ENCODE results near the gene SPAAR.
"Not testable (repeated sequence)": the region's sequence is repeated elsewhere in the genome, so short reads cannot be mapped to it uniquely, and the experiment has no call there.

Gene SPAAR

DNA sequence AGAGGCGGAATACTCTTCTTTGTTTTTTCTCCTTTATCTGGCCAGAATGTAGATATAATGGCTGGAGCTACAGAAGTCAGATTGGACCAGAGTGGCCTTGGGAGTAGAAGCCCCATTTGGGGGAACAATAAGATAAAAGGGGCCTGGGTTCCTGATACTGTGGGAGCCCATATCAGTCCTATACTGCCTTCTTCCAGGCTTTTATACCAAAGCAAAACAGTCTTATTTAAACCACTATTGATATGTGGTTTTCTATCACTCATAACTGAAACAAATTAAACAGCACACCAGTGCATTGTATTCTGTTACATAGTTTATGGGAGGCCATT, 14.3 kb downstream of the SPAAR start:
- H3K4me1 ChIP-seq (ENCODE audit: control insufficient read depth, insufficient read depth, low read length, unreplicated experiment) = peaks cover 25% of the 10 kb centered on the region
- no peaks in the 10 kb centered on the region for H3K79me2 ChIP-seq (ENCODE audit: control insufficient read depth, insufficient read depth, low read length, unreplicated experiment)
- peak overlapping the region; percentile 73; the same call in 1 of the 2 replicates for H3K4me3 ChIP-seq (ENCODE audit: low read depth, low read length)
- no peaks in the 10 kb centered on the region for H3K36me3 ChIP-seq (ENCODE audit: insufficient read depth, low read length)
- peak overlapping the region; percentile 100 for H3K27ac ChIP-seq (ENCODE audit: low read depth, low read length)
- no peaks in the 10 kb centered on the region for H3K27me3 ChIP-seq (ENCODE audit: insufficient read depth, low read length)
- peak overlapping the region; percentile 93 for H2AFZ ChIP-seq (ENCODE audit: low read length, unreplicated experiment)

DNA sequence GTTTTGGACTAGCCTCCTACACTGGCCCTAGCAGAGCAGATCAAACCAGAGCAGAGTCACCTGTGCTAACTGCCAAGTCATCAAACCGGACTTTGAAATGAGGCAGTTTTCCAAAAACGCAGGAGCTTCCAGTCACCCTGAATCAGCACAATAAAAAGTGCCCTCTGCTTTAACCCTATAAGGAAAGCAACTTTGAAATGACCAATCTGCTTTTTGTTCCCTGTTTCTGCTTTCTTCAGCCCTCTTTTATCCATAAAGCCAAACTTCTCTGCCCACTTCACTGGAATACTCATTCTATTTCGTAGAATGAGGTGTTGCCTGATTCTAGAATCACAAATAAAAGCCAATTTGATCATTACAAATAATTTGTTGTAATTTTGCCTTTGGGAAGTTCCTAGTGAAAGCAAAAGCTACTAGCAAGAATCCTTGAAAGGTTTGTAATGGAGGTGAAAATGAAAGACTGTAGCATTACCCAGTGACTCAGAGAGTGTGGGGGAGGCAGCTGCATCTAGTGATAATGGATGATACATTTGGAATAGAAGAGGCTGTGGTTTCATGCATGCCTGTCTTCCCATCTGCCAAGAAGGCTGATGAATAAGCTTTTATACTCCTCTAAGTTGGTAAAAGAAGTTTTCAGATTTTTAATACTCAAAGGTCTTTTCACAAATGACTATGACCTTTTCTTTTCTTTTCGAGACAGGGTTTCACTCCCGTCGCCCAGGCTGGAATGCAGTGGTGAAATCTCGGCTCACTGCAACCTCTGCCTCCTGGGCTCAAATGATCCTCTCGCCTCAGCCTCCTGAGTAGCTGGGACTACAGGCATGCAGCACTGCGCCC, 14.9 kb downstream of the SPAAR start:
- H3K27ac ChIP-seq (ENCODE audit: low read depth, low read length) = peak overlapping the region; percentile 100
- H3K4me3 ChIP-seq (ENCODE audit: low read depth, low read length) = peak overlapping the region; percentile 73
- no peaks in the 10 kb centered on the region for H3K36me3 ChIP-seq (ENCODE audit: insufficient read depth, low read length)
- H2AFZ ChIP-seq (ENCODE audit: low read length, unreplicated experiment) = peak overlapping the region; percentile 93
- peaks cover 31% of the 10 kb centered on the region for H3K4me1 ChIP-seq (ENCODE audit: control insufficient read depth, insufficient read depth, low read length, unreplicated experiment)
- H3K27me3 ChIP-seq (ENCODE audit: insufficient read depth, low read length) = no peaks in the 10 kb centered on the region
- H3K79me2 ChIP-seq (ENCODE audit: control insufficient read depth, insufficient read depth, low read length, unreplicated experiment) = no peaks in the 10 kb centered on the region

DNA sequence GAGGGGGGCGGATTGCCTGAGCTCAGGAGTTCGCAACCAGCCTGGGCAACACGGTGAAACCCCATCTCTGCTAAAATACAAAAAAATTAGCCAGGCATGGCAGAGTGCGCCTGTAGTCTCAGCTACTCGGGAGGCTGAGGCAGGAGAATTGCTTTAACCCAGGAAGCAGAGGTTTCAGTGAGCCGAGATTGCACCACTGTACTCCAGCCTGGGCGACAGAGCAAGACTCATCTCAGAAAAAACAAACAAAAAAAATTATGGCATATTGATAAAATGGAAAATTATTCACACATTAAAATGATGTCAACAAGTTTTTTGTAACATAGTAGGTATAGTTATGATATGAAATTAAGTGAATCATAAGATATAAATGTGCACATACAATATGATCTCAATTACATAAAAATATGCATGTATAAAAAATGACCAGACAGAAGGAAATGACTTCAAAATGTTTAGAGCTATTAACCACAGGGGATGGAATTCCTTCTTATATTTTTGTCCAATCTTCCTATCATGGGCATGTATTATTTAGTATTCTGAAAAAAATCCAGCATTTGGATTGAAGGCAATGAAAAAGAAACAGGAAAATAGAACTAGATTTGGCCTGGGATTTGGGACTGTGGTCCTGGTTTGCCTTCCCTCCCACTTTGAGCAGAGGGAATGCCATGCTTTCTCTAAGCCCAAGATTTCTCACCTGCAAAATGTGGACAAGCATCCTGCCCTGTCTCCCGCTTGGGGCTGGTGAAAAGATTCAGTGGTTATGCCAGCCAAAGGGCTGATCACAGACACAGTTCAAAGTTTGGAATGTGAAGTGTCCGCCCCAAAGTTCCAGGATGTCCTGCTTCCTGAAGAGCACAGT, 19.5 kb downstream of the SPAAR start:
- peak overlapping the region; percentile 40 for H2AFZ ChIP-seq (ENCODE audit: low read length, unreplicated experiment)
- peaks cover 33% of the 10 kb centered on the region for H3K4me1 ChIP-seq (ENCODE audit: control insufficient read depth, insufficient read depth, low read length, unreplicated experiment)
- no peak overlapping the region for H3K4me3 ChIP-seq (ENCODE audit: low read depth, low read length)
- no peaks in the 10 kb centered on the region for H3K79me2 ChIP-seq (ENCODE audit: control insufficient read depth, insufficient read depth, low read length, unreplicated experiment)
- H3K27me3 ChIP-seq (ENCODE audit: insufficient read depth, low read length) = no peaks in the 10 kb centered on the region
- peak overlapping the region; percentile 18; the same call in 1 of the 2 replicates for H3K27ac ChIP-seq (ENCODE audit: low read depth, low read length)
- no peaks in the 10 kb centered on the region for H3K36me3 ChIP-seq (ENCODE audit: insufficient read depth, low read length)

DNA sequence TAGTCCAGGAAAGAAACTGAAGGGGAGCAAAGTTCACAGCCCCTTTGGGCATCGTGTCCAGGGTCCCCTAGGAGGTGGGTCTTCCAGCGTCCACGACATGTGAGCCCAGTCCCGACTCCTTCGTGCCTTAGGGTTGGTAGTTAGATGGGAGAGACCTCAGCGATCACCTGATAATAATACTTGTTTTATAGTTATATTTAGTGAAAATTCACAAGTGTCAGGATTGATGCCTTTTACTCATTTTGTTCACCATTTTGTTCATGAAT, 20.1 kb downstream of the SPAAR start:
- H3K27me3 ChIP-seq (ENCODE audit: insufficient read depth, low read length) = no peaks in the 10 kb centered on the region
- peaks cover 32% of the 10 kb centered on the region for H3K4me1 ChIP-seq (ENCODE audit: control insufficient read depth, insufficient read depth, low read length, unreplicated experiment)
- no peaks in the 10 kb centered on the region for H3K79me2 ChIP-seq (ENCODE audit: control insufficient read depth, insufficient read depth, low read length, unreplicated experiment)
- no peaks in the 10 kb centered on the region for H3K36me3 ChIP-seq (ENCODE audit: insufficient read depth, low read length)
- no peak overlapping the region; the same call in 1 of the 2 replicates for H3K27ac ChIP-seq (ENCODE audit: low read depth, low read length)
- H2AFZ ChIP-seq (ENCODE audit: low read length, unreplicated experiment) = no peak overlapping the region
- H3K4me3 ChIP-seq (ENCODE audit: low read depth, low read length) = no peak overlapping the region

DNA sequence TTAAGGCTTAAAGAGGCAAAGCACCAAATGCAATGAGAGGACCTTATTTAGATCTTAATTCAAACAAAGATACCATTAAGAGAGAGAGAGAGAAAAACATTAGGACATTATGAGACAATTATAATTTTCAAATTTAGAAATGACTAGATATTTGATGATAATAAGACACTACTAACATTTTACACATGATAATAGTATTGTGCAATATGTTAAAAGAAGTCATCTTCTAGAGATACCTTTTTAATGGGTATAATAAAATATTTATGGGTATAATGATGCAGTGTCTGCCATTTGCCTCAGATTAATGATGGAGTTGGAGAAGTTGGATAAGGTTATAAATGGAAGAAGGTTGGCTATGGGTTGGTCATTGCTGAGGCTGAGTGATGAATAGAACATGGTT, 21.2 kb downstream of the SPAAR start:
- H3K79me2 ChIP-seq (ENCODE audit: control insufficient read depth, insufficient read depth, low read length, unreplicated experiment) = no peaks in the 10 kb centered on the region
- no peaks in the 10 kb centered on the region for H3K36me3 ChIP-seq (ENCODE audit: insufficient read depth, low read length)
- H3K4me1 ChIP-seq (ENCODE audit: control insufficient read depth, insufficient read depth, low read length, unreplicated experiment) = peaks cover 29% of the 10 kb centered on the region
- no peak overlapping the region for H2AFZ ChIP-seq (ENCODE audit: low read length, unreplicated experiment)
- H3K27me3 ChIP-seq (ENCODE audit: insufficient read depth, low read length) = no peaks in the 10 kb centered on the region
- no peak overlapping the region for H3K27ac ChIP-seq (ENCODE audit: low read depth, low read length)
- no peak overlapping the region for H3K4me3 ChIP-seq (ENCODE audit: low read depth, low read length)

DNA sequence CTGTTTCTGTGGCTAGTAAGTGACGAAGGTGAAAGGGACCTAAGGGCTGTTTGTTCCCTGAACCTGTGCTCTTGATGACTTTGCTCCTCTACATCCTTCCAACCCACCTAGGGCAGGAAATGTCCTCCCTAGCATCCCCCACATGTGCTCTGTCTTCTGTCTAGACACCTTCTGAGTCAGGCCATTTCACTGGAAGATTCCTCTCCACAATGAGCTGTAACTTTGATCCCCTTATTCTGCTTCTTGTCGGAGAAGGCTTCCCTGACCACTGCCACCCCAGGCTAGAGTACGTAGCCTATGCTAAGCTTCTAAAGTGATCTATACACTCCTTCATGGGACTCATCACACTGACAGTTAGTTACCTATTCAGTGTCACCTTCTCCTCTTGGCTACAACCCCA, 21.7 kb downstream of the SPAAR start:
- no peak overlapping the region for H3K27ac ChIP-seq (ENCODE audit: low read depth, low read length)

DNA sequence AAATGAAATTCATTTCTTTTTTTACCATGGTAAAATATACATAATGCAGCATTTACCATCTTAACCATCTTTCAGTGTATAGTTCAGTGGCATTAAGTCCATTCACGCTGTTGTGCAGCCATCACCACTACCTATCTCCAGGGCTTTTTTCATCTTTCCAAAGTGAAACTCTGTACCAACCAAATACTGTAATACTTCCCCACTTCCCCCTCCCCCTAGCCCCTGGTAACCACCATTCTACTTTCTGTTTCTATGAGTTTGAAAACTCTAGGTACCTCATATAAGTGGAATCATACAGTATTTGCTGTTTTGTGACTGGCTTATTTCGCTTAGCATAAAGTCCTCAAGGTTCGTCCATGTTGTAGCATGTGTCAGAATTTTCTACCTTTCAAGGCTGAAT, 23.4 kb downstream of the SPAAR start:
- no peak overlapping the region for H3K4me3 ChIP-seq (ENCODE audit: low read depth, low read length)
- no peaks in the 10 kb centered on the region for H3K27me3 ChIP-seq (ENCODE audit: insufficient read depth, low read length)
- H3K4me1 ChIP-seq (ENCODE audit: control insufficient read depth, insufficient read depth, low read length, unreplicated experiment) = peaks cover 48% of the 10 kb centered on the region
- 0 out of 2 replicates have a peak, but pooled peaks cover 4% of the 10 kb centered on the region for H3K36me3 ChIP-seq (ENCODE audit: insufficient read depth, low read length)
- no peak overlapping the region for H2AFZ ChIP-seq (ENCODE audit: low read length, unreplicated experiment)
- no peak overlapping the region for H3K27ac ChIP-seq (ENCODE audit: low read depth, low read length)
- H3K79me2 ChIP-seq (ENCODE audit: control insufficient read depth, insufficient read depth, low read length, unreplicated experiment) = no peaks in the 10 kb centered on the region

More for the DNA sequence above, 21.7 kb downstream of the SPAAR start:
- Histone ChIP-seq H2AFZ (ENCODE audit: low read length, unreplicated experiment) (no peak overlapping the region), H3K79me2 (ENCODE audit: control insufficient read depth, insufficient read depth, low read length, unreplicated experiment) (no peaks in the 10 kb centered on the region), H3K4me3 (ENCODE audit: low read depth, low read length) (no peak overlapping the region), H3K4me1 (ENCODE audit: control insufficient read depth, insufficient read depth, low read length, unreplicated experiment) (peaks cover 33% of the 10 kb centered on the region), H3K36me3 (ENCODE audit: insufficient read depth, low read length) (no peaks in the 10 kb centered on the region), H3K27me3 (ENCODE audit: insufficient read depth, low read length) (no peaks in the 10 kb centered on the region)

DNA sequence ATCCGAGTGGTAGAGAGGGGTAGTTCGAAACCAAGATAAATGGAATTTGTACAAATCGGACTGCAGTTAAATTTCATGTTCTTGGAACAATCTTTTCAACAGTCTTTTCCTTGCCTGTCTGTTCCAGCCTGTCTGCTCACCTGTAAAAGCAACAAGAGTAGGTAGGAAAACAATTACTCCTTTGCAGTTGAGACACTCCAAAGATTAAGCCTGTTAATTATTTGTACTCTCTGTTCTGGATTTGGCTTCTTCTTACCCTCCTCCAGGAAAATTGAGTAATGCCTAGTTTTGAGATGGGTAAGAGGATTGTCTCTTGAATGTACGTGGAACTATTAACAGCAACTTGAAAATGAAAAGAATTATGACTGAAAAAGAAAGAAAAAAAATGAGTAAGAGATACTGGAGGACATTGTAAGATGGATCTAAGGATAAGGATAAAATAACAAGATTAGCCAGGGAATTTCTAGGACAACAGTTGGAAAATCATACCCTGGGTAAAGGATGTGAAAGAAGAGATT, 24.3 kb downstream of the SPAAR start:
- Histone ChIP-seq H3K27me3 (ENCODE audit: insufficient read depth, low read length) (no peaks in the 10 kb centered on the region), H3K36me3 (ENCODE audit: insufficient read depth, low read length) (0 out of 2 replicates have a peak, but pooled peaks cover 4% of the 10 kb centered on the region), H3K79me2 (ENCODE audit: control insufficient read depth, insufficient read depth, low read length, unreplicated experiment) (no peaks in the 10 kb centered on the region), H3K4me3 (ENCODE audit: low read depth, low read length) (no peak overlapping the region), H3K4me1 (ENCODE audit: control insufficient read depth, insufficient read depth, low read length, unreplicated experiment) (peaks cover 43% of the 10 kb centered on the region), H3K27ac (ENCODE audit: low read depth, low read length) (peak overlapping the region; percentile 4; the same call in 1 of the 2 replicates), H2AFZ (ENCODE audit: low read length, unreplicated experiment) (peak overlapping the region; percentile 85)

DNA sequence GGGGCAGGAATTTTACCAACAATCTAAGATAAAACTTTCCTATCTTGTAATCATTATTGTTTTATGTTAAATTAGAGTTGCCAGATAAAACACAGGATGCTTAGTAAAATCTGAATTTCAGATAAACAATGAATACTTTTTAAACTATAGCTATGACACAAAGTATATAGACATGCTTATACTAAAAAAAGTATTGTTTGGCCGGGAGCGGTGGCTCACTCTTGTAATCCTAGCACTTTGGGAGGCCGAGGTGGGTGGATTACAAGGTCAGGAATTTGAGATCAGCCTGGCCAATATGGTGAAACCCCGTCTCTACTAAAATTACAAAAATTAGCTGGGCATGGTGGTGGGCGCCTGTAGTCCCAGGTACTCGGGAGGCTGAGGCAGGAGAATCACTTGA, 24.8 kb downstream of the SPAAR start:
- H3K4me3 ChIP-seq (ENCODE audit: low read depth, low read length); H3K27me3 ChIP-seq (ENCODE audit: insufficient read depth, low read length); H3K36me3 ChIP-seq (ENCODE audit: insufficient read depth, low read length); H3K79me2 ChIP-seq (ENCODE audit: control insufficient read depth, insufficient read depth, low read length, unreplicated experiment): not testable (repeated sequence)
- peak overlapping the region; percentile 4; the same call in 1 of the 2 replicates for H3K27ac ChIP-seq (ENCODE audit: low read depth, low read length)
- H2AFZ ChIP-seq (ENCODE audit: low read length, unreplicated experiment) = peak overlapping the region; percentile 85
- H3K4me1 ChIP-seq (ENCODE audit: control insufficient read depth, insufficient read depth, low read length, unreplicated experiment) = peaks cover 39% of the 10 kb centered on the region

DNA sequence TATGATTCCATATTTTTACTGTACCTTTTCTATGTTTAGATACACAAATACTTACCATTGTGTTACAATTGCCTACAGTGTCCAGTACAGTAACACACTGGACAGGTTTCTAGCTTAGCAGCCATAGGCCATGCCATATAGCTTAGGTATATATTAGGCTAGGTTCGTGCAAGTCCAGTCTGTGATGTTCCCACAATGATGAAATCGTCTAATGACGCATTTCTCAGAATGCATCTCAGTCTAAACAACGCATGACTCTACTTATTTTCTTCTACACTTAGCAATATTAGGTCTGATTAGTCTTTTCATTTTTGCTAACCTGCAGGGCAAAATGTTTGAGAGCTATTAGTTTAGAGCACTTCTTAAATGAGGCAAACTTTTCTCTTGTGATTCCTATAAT, 26.0 kb downstream of the SPAAR start:
- Histone ChIP-seq H3K27me3 (ENCODE audit: insufficient read depth, low read length) (no peaks in the 10 kb centered on the region), H3K4me1 (ENCODE audit: control insufficient read depth, insufficient read depth, low read length, unreplicated experiment) (peaks cover 38% of the 10 kb centered on the region)

More for the DNA sequence above, 26.0 kb downstream of the SPAAR start:
- Histone ChIP-seq H3K27ac (ENCODE audit: low read depth, low read length) (peak overlapping the region; percentile 91), H3K4me3 (ENCODE audit: low read depth, low read length) (no peak overlapping the region), H3K36me3 (ENCODE audit: insufficient read depth, low read length) (0 out of 2 replicates have a peak, but pooled peaks cover 4% of the 10 kb centered on the region), H2AFZ (ENCODE audit: low read length, unreplicated experiment) (no peak overlapping the region), H3K79me2 (ENCODE audit: control insufficient read depth, insufficient read depth, low read length, unreplicated experiment) (no peaks in the 10 kb centered on the region)

All from ACC112 (cell line).